COLO829 (cell line): Measurements from ENCODE around the gene HACD2.

Experiments used
- DNase-seq: peaks from one replicate; pipeline ENCODE4 v3.0.0; 2012; ENCODE audit warnings: low spot score

Gene HACD2

GRCh38 chr3:123481071-123481470 is 103.8 kb downstream of the HACD2 start:
- no peak for DNase-seq

GRCh38 chr3:123480428-123480827 is 104.4 kb downstream of the HACD2 start:
- no peak for DNase-seq

- no peak for DNase-seq
Measured at GRCh38 chr3:123479891-123480290, 105.0 kb downstream of the HACD2 start.

GRCh38 chr3:123478314-123478713 is 106.5 kb downstream of the HACD2 start:
- no peak for DNase-seq

GRCh38 chr3:123476967-123477750 is 107.7 kb downstream of the HACD2 start:
- no peak for DNase-seq

- no peak for DNase-seq
Measured at GRCh38 chr3:123475786-123476185, 109.1 kb downstream of the HACD2 start.

- DNase-seq, result no peak
Measured at GRCh38 chr3:123471106-123471505, 113.7 kb downstream of the HACD2 start.

GRCh38 chr3:123469323-123469995 is 115.4 kb downstream of the HACD2 start:
- no peak for DNase-seq

GRCh38 chr3:123467046-123467445 is 117.8 kb downstream of the HACD2 start:
- no peak for DNase-seq

- no peak for DNase-seq
Measured at GRCh38 chr3:123464211-123464610, 120.6 kb downstream of the HACD2 start.

GRCh38 chr3:123459862-123460261 is 125.0 kb downstream of the HACD2 start:
- DNase-seq, result no peak

GRCh38 chr3:123458255-123458654 is 126.6 kb downstream of the HACD2 start:
- no peak for DNase-seq

GRCh38 chr3:123457841-123458240 is 127.0 kb downstream of the HACD2 start:
- no peak for DNase-seq

- no peak for DNase-seq
Measured at GRCh38 chr3:123453675-123454074, 131.2 kb downstream of the HACD2 start.

- DNase-seq, result no peak
Measured at GRCh38 chr3:123451186-123451585, 133.7 kb downstream of the HACD2 start.

- no peak for DNase-seq
Measured at GRCh38 chr3:123449997-123450604, 134.8 kb downstream of the HACD2 start.

GRCh38 chr3:123449102-123449996 is 135.5 kb downstream of the HACD2 start:
- no peak for DNase-seq

GRCh38 chr3:123448536-123449101 is 136.2 kb downstream of the HACD2 start, which contains the start of gene ADCY5:
Gene ADCY5 (minus strand): TSS chr3:123449090. CDS start chr3:123448545, 545 bp downstream.
- no peak for DNase-seq

- no peak for DNase-seq
Measured at GRCh38 chr3:123447749-123448517, 136.9 kb downstream of the HACD2 start.

GRCh38 chr3:123447416-123447748 is 137.5 kb downstream of the HACD2 start:
- DNase-seq, result no peak

GRCh38 chr3:123446610-123447109 is 138.2 kb downstream of the HACD2 start:
- DNase-seq, result no peak
